NT2/D1 (cell line): ENCODE measurements around the gene ABHD4.

Experiments
- DNase-seq: peaks from one replicate; pipeline ENCODE4 v3.0.0-alpha.2; 2011; ENCODE audit warnings: low read depth, low spot score
- H3K27me3 ChIP-seq: 2 replicates; pipeline ENCODE4 v1.6.0; 2011; ENCODE audit warnings: mild to moderate bottlenecking; ENCODE audit not compliant: insufficient read length, insufficient read depth
- H3K36me3 ChIP-seq: 2 replicates; pipeline ENCODE4 v1.6.1; 2011; ENCODE audit warnings: mild to moderate bottlenecking, low read length, mixed read lengths; ENCODE audit not compliant: insufficient read depth, insufficient read length
- H3K4me1 ChIP-seq: 2 replicates; pipeline ENCODE4 v1.5.1; 2011; ENCODE audit not compliant: insufficient read depth, insufficient read length
- H3K4me3 ChIP-seq: 2 replicates; pipeline ENCODE4 v1.5.1; 2011; ENCODE audit warnings: low read depth; ENCODE audit not compliant: insufficient read length
- H3K9ac ChIP-seq: 2 replicates; pipeline ENCODE4 v1.6.0; 2011; ENCODE audit warnings: low read depth; ENCODE audit not compliant: insufficient read length
- H3K9me3 ChIP-seq: 2 replicates; pipeline ENCODE4 v1.5.1; 2011; ENCODE audit warnings: mild to moderate bottlenecking, low read length; ENCODE audit not compliant: insufficient read depth
- SUZ12 ChIP-seq: IDR thresholded peaks from 2 replicates; pipeline ENCODE4 v1.6.1; 2011; ENCODE audit not compliant: insufficient read length, insufficient read depth; ENCODE audit errors: extremely low read depth
- YY1 ChIP-seq: IDR thresholded peaks from 2 replicates; pipeline ENCODE4 v1.6.1; 2011; ENCODE audit not compliant: insufficient read length, insufficient read depth
- ZNF274 ChIP-seq: IDR thresholded peaks from 2 replicates; pipeline ENCODE4 v1.6.1; 2011; ENCODE audit warnings: mild to moderate bottlenecking, low read depth, low read length

Gene ABHD4

DNA sequence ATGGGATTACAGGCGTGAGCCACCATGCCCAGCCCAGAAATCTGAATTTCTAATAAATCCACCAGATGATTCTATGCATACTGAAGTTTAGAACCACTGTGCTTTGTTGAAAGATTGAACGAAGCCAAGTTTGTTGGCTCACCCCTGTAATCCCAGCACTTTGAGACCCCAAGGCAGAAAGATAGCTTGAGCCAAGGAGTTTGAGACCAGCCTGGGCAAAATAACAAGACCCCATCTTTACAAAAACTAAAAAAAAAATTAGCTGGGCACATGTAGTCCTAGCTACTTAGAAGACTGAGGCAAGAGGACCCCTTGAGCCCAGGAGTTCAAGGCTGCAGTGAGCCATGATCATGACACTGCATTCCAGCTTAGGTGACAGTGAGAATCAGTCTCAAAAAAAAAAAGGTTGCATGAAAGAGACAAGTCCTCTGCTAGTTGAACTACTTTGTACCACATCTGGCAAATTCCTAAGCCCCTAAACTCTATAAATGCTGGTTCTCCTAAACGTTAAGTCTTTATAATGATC is 1.7 kb upstream of the ABHD4 start:
- H3K9me3 ChIP-seq: no peaks in the 10 kb centered on the region
- TF ChIP-seq SUZ12 (no peak), YY1 (no peak), ZNF274 (no peak)
- DNase-seq: no peak
- H3K27me3 ChIP-seq: no peaks in the 10 kb centered on the region
- no peak overlapping the region for H3K9ac ChIP-seq
- no peak overlapping the region for H3K4me3 ChIP-seq
- H3K4me1 ChIP-seq: peaks cover 2% of the 10 kb centered on the region
- peaks cover 6% of the 10 kb centered on the region for H3K36me3 ChIP-seq

DNA sequence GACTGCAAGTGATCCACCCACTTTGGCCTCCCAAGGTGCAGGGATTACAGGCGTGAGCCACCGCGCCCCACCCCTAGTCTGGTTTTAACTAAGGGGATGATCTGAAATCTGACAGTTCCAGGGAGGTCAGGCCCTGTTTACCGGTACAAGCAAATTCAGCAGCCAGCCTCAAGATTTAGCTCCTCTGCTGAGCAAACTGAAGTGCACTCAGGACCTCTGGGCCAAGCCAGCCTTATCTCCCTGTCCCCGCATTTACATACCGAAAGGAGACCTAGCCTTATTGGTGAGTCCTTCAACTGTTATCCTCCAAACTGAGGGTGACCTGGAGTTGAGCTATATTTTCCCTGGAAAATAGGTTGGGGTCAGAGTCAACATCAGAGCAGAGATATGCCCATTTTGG is 835 bp upstream of the ABHD4 start:
- no peak overlapping the region for H3K4me3 ChIP-seq
- no peak overlapping the region for H3K9ac ChIP-seq
- H3K4me1 ChIP-seq: peaks cover 2% of the 10 kb centered on the region

DNA sequence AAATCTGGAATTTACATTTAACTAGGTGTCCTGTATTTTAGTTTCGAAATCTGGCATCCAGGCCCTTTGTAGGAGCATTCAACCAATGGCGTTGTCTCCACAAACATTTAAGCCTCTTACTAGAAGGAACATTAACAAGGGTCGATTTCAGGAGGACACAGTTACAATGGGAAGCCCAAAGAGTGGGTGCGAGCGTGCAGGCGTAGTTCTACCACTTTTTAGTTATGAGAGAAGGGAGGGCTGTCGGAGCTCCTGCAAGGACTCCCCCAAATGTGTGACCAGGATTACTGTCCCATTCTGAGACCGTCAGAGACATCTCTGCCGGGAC is 365 bp upstream of the ABHD4 start:
- H3K4me1 ChIP-seq: peaks cover 2% of the 10 kb centered on the region
- H3K36me3 ChIP-seq: peaks cover 20% of the 10 kb centered on the region
- H3K27me3 ChIP-seq: no peaks in the 10 kb centered on the region
- peak overlapping the region; percentile 71 for H3K9ac ChIP-seq
- TF ChIP-seq YY1: no peak
- no peak for TF ChIP-seq ZNF274
- no peak for TF ChIP-seq SUZ12
- no peak for DNase-seq
- no peaks in the 10 kb centered on the region for H3K9me3 ChIP-seq
- peak overlapping the region; percentile 84 for H3K4me3 ChIP-seq

More for the DNA sequence above, 835 bp upstream of the ABHD4 start:
- H3K27me3 ChIP-seq: no peaks in the 10 kb centered on the region
- peaks cover 15% of the 10 kb centered on the region for H3K36me3 ChIP-seq
- H3K9me3 ChIP-seq: no peaks in the 10 kb centered on the region
- TF ChIP-seq ZNF274 (no peak), YY1 (no peak), SUZ12 (no peak)
- no peak for DNase-seq

DNA sequence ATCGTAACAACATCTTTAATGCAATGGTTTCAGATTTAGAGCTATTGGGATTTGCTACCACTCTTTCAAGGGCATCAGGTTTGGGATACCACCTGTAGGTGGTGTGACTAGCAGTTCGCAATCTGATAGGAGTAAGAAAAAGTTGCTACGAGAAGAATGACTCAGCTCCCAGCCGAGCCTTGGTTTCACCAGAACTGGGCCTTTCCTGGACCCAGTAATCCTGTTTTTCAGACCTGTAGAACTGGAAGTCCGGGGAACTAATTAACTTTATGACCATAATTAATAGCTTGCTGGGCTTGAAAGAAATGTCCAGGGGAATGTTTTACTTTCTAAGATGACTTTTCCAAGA is 770 bp downstream of the ABHD4 start:
- Histone ChIP-seq H3K4me3 (peak overlapping the region; percentile 84), H3K9ac (peak overlapping the region; percentile 90), H3K36me3 (peaks cover 31% of the 10 kb centered on the region), H3K9me3 (no peaks in the 10 kb centered on the region), H3K27me3 (no peaks in the 10 kb centered on the region), H3K4me1 (peaks cover 2% of the 10 kb centered on the region)
- no peak for DNase-seq
- TF ChIP-seq ZNF274 (no peak), YY1 (no peak), SUZ12 (no peak)

DNA sequence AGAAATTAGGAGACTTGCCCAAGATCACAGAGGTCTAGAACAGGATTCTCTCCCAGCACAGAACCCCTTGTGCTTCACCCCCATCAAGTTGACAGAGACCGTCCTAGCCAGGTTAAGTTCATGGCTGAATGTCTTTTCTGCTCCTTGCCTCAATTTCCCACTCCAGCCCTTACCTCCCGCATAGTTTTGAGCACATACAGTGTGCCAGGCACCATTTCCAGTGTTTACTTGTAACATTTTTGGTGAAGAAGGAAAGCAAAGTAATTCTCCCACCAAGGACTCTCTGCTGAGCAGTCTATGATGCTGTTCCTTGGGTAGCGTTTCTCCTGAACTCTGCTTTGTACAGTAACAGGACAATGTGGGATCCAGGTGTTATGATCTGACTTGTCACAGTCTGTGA is 1.2 kb downstream of the ABHD4 start:
- Histone ChIP-seq H3K4me1 (peaks cover 2% of the 10 kb centered on the region), H3K9ac (no peak overlapping the region), H3K27me3 (no peaks in the 10 kb centered on the region), H3K36me3 (peaks cover 33% of the 10 kb centered on the region), H3K9me3 (no peaks in the 10 kb centered on the region), H3K4me3 (peak overlapping the region; percentile 84)
- no peak for TF ChIP-seq ZNF274
- TF ChIP-seq SUZ12: no peak
- no peak for TF ChIP-seq YY1
- DNase-seq: no peak

DNA sequence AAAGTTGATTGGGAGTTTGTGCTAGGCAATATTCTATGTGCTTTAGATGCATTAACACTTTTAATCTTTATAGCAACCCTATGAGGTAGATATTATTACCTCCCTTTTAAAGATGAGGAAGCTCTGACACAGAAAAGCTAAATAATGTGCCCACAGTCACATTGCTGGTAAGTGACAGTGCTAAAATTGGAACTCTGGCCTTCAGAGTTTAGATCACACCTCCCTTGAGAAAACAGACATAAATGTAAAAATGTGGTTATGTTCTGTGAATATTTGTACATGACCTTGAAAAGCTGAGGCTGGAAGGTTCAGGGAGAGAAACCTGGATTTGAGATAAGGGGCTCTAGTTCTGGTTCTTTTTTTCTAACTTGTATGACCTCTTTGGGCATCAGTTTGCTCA is 1.9 kb downstream of the ABHD4 start:
- DNase-seq: no peak
- H3K9me3 ChIP-seq: no peaks in the 10 kb centered on the region
- TF ChIP-seq YY1 (no peak), ZNF274 (no peak), SUZ12 (no peak)
- H3K4me3 ChIP-seq: no peak overlapping the region
- no peak overlapping the region for H3K9ac ChIP-seq
- peaks cover 2% of the 10 kb centered on the region for H3K4me1 ChIP-seq
- no peaks in the 10 kb centered on the region for H3K27me3 ChIP-seq
- H3K36me3 ChIP-seq: peaks cover 40% of the 10 kb centered on the region

DNA sequence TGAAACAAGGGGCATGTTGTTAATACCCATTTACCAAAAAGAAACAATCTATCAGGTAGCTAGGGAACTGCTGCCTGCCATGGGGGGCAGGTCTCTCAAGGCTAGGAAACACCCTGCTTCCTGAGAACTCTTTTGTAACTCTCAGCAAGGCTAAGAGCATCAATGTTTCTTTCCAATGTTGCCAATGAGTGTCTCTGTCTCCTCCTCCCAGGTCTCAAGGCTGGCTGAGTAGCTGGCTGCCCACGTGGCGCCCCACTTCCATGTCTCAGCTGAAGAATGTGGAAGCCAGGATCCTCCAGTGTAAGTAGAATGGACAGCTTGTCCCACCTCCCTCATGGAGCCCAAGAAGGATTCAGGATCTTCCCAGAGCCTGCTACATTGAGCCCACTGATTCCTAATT is 3.4 kb downstream of the ABHD4 start:
- Histone ChIP-seq H3K36me3 (peaks cover 54% of the 10 kb centered on the region), H3K27me3 (no peaks in the 10 kb centered on the region), H3K4me1 (peaks cover 2% of the 10 kb centered on the region), H3K4me3 (no peak overlapping the region), H3K9ac (no peak overlapping the region), H3K9me3 (no peaks in the 10 kb centered on the region)
- no peak for DNase-seq
- TF ChIP-seq SUZ12 (no peak), ZNF274 (no peak), YY1 (no peak)

DNA sequence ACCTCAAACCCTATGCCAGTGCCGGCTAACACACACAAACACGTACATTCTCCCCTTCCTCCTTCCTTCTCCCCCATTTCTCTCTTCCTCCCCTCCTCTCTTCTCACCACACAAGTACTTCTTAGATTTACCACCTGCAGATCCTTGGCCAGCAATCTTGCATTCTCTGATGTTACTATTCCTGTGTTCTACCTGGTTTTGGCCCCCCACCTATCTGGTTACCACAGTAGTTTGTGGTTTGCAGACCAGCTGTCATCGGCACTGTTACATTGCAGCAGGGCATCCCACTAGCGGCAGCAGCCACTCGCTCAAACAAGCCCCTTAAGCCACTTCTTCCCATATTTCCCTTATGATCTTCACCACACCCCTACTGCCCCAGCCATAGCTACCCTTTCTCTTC is 3.9 kb downstream of the ABHD4 start:
- H3K27me3 ChIP-seq: no peaks in the 10 kb centered on the region
- no peak overlapping the region for H3K4me3 ChIP-seq
- no peak overlapping the region for H3K9ac ChIP-seq
- TF ChIP-seq SUZ12 (no peak), ZNF274 (no peak), YY1 (no peak)
- peaks cover 2% of the 10 kb centered on the region for H3K4me1 ChIP-seq
- no peak for DNase-seq
- no peaks in the 10 kb centered on the region for H3K9me3 ChIP-seq
- peaks cover 56% of the 10 kb centered on the region for H3K36me3 ChIP-seq
